Transverse colon (tissue), 4 donors: ENCODE measurements around the gene ZC3H12C. TPM values are rescaled to one million over a fixed set of nuclear protein-coding genes. Genes with fewer than 3 reads are reported as not detected.

Experiments used
- DNase-seq: peaks from one replicate; pipeline ENCODE4 v3.0.0-alpha.2; 2019
- H3K27ac ChIP-seq, 4 donors: fragments of 200-600 bp; sonication (generic); 2 replicates each; pipeline ENCODE4 v1.5.1; 2016 to 2018; ENCODE audit warnings: inconsistent platforms in 4 of 4
- H3K27me3 ChIP-seq: fragments of 200-600 bp; sonication (generic); 2 replicates; pipeline ENCODE4 v1.5.1; 2017; ENCODE audit warnings: inconsistent platforms
- H3K36me3 ChIP-seq, 4 donors: fragments of 200-600 bp; sonication (generic); 2 replicates each; pipeline ENCODE4 v1.5.1; 2017 to 2019; ENCODE audit warnings: inconsistent platforms in 4 of 4
- H3K4me1 ChIP-seq, 4 donors: fragments of 200-600 bp; sonication (generic); 2 replicates each; pipeline ENCODE4 v1.5.1; 2017 to 2020; ENCODE audit warnings: inconsistent platforms in 4 of 4
- H3K4me3 ChIP-seq, 4 donors: fragments of 200-600 bp; sonication (generic); 1 replicate in 1 of 4; 2 replicates in 3 of 4; pipeline versions ENCODE4 v1.5.1 to v1.6.1; 2017 to 2019; ENCODE audit warnings: inconsistent platforms in 4 of 4
- H3K9me3 ChIP-seq, 2 donors: fragments of 200-600 bp; sonication (generic); 2 replicates each; pipeline ENCODE4 v1.5.1; 2017 to 2019; ENCODE audit warnings: inconsistent platforms in 2 of 2
- EP300 ChIP-seq: sonication (generic); formaldehyde crosslinking; IDR thresholded peaks from one replicate; pipeline ENCODE4 v1.6.1; 2017; ENCODE audit warnings: antibody characterized with exemption, low read depth
- POLR2A ChIP-seq: fragments of 450-650 bp; IDR thresholded peaks from one replicate; pipeline ENCODE4 v1.6.1; 2016; ENCODE audit warnings: antibody characterized with exemption, mild to moderate bottlenecking, moderate library complexity
- POLR2AphosphoS5 ChIP-seq, 3 donors: sonication (generic); formaldehyde crosslinking; IDR thresholded peaks; one replicate each; pipeline ENCODE4 v1.6.1; 2016; ENCODE audit warnings: antibody characterized with exemption in 3 of 3
- WGBS, 2 donors: methylation state at CpG; one replicate each; pipeline ENCODE4 v1.1.5; 2018; ENCODE audit warnings: low coverage in 1 of 2; 5-methylcytosine and 5-hydroxymethylcytosine counted together
- in situ Hi-C, 4 donors: fragments of 200-750 bp; cut with MboI; loops; one replicate each; pipeline versions ENCODE4 v1.15.0 to v1.15.1; 2017; ENCODE audit warnings: low sequenced_read_pairs in 3 of 4, low pct_ligation_motif_present in 1 of 4, low pct_unique_long_range_greater_than_20kb in 1 of 4
- intact Hi-C: fragments of 100-400 bp; cut with DNase I; formaldehyde crosslinking; loops from one replicate; pipeline ENCODE4 v1.15.1; 2023; ENCODE audit warnings: low total_unique reads
- total RNA-seq, 4 donors: library from RNA; depleted of rRNA; stranded (reverse); fragments of >200 nt; gene quantifications; one replicate each; pipeline ENCODE4 v1.1.0, GENCODE V29; 2016
- TF ChIP-seq, protein P1 (sequence below), 5 experiments: fragments of 200-600 bp in 3 of 5; fragments of 450-650 bp in 2 of 5; sonication (generic) in 3 of 5; IDR thresholded peaks; 1 replicate in 2 of 5; 2 replicates in 3 of 5; pipeline ENCODE4 v1.5.1; 2016 to 2017; ENCODE audit warnings: antibody characterized with exemption in 5 of 5, inconsistent platforms in 3 of 5, mild to moderate bottlenecking in 2 of 5, moderate library complexity in 1 of 5

Gene ZC3H12C
- total RNA-seq, 4 donors from 2014 or later = 6.4 to 21.2 (median 14.4) TPM

DNA sequence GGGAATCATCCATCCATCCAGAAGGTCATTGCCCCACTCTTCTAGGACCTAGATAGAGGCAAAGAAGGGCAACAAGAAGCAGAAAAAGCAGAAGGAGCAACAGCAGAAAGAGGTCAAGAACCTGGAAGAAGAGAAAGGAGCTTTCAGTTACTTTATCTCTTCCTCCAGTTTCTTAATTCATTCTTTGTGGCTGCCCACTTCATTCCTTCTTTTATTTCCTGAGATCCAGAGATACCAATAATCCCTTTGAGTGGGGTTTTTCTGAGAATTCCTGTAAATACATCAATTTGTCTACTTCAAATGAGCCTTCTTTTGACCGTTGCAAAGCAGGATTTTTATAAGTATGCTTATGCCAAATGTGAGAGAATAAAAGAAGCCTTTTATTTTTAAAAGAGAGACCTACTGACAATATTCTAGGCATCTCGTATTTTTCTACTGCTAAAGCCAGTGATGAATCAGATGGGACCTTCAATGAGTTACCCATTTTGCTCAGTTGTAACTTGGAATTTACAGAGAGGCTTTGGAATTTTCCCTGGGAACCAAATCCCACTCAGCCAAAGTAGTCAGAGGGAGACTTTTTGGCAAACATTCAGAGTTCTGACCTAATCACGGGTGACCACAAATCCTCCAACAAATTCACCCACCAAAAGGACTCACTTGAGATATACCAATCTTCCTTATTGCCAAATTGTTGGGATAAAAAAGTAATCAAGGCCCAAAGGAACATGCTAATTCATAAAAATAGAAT, 54.9 kb downstream of the ZC3H12C start:
- no peak for TF ChIP-seq POLR2A
- TF ChIP-seq, protein P1, sequence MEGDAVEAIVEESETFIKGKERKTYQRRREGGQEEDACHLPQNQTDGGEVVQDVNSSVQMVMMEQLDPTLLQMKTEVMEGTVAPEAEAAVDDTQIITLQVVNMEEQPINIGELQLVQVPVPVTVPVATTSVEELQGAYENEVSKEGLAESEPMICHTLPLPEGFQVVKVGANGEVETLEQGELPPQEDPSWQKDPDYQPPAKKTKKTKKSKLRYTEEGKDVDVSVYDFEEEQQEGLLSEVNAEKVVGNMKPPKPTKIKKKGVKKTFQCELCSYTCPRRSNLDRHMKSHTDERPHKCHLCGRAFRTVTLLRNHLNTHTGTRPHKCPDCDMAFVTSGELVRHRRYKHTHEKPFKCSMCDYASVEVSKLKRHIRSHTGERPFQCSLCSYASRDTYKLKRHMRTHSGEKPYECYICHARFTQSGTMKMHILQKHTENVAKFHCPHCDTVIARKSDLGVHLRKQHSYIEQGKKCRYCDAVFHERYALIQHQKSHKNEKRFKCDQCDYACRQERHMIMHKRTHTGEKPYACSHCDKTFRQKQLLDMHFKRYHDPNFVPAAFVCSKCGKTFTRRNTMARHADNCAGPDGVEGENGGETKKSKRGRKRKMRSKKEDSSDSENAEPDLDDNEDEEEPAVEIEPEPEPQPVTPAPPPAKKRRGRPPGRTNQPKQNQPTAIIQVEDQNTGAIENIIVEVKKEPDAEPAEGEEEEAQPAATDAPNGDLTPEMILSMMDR (IDR thresholded peaks at IDR 0.05) = no peak
- no peak for TF ChIP-seq EP300
- no peak for TF ChIP-seq POLR2AphosphoS5 (IDR thresholded peaks at IDR 0.05)
- no peak for DNase-seq
- in situ Hi-C loops (no loop called here), intact Hi-C loops (no loop called here)
- Histone ChIP-seq H3K4me1 (peaks cover 0 to 15% (median 0%) of the 10 kb centered on the region in 4 donors), H3K27me3 (no peaks in the 10 kb centered on the region), H3K9me3 (no peaks in the 10 kb centered on the region), H3K36me3 (no peaks in the 10 kb centered on the region), H3K27ac (no peak overlapping the region), H3K4me3 (no peak overlapping the region)
- 48 to 67% methylated on average over 3 of the region's 3 CpGs for WGBS, 2 donors

DNA sequence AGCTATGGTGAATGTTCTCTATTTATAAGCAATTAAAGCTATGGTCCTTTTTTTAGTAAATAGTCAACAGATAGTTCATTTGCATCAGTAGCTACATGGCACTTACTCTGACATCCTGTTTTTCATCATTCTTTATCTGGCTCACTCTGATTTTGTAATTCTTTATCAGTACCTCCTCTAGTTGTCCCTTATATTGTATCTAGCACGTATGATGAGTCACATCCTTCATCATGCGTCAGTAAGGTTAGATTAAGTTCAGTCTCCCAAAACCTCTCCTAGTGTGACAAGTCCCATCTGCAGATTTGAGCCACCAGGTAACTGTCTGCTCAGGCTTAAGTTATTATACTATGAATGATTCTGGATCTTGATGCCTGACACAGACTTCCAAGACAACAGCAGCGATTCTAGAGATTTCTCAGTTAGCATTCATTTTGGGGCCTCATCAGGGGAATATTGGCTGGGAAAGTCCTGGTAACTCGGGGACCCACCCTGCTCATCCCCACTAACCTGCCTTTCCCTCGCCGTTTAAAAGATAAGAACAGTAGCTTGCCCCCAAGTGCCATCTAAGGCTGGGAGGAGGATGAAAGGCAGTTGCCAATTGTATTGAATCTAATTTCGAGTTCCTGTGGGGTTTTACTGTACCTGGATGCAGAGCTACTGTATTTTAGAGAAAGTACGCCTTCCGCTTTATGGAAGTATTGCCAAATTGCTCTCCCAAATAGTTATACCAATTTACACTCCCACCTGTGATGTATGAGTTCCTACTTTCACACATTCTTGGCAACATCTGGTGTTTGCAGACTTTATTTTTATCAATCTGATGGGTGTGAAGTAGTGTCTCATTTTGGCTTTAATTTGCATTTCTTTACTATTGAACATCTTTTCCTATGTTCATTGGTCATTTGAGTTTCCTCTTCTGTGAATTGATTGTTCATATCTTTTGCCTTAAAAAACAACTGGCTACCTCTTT, 55.9 kb downstream of the ZC3H12C start:
- Histone ChIP-seq H3K27ac (no peak overlapping the region), H3K4me3 (no peak overlapping the region), H3K36me3 (peaks cover 0 to 8% (median 0%) of the 10 kb centered on the region in 4 donors), H3K9me3 (no peaks in the 10 kb centered on the region), H3K27me3 (no peaks in the 10 kb centered on the region), H3K4me1 (peaks cover 0 to 15% (median 0%) of the 10 kb centered on the region in 4 donors)
- WGBS, 2 donors = 69 to 72% methylated on average over 6 to 9 of the region's 9 CpGs
- no peak for TF ChIP-seq POLR2A
- TF ChIP-seq POLR2AphosphoS5 (IDR thresholded peaks at IDR 0.05) = no peak
- TF ChIP-seq, protein P1 (IDR thresholded peaks at IDR 0.05) = no peak
- no peak for TF ChIP-seq EP300
- in situ Hi-C loops (no loop called here), intact Hi-C loops (no loop called here)
- DNase-seq = no peak

DNA sequence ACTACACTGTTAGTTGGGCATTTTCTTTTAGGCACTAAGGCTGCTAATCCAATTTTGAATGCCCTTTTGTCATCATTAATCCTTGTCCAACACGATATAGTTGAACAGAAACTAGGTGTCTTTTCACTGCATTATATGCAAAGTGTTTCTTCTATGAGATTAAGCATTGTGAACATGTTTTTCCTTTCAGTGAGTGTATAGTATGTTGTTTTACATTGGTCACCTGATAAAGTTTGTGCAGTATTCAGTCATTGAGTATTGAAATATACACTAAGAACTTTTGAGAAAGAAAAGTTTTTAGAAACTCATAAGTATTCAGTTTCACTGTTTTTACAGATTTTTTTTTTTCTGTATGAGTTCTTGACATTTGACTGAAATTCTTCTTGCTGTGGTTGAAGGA, 59.0 kb downstream of the ZC3H12C start:
- DNase-seq = no peak
- peaks cover 0 to 15% (median 0%) of the 10 kb centered on the region in 4 donors for H3K4me1 ChIP-seq
- no peak overlapping the region for H3K27ac ChIP-seq
- H3K36me3 ChIP-seq = peaks cover 0 to 8% (median 0%) of the 10 kb centered on the region in 4 donors
- intact Hi-C loops (no loop called here), in situ Hi-C loops (loop anchor here in 1 of 4 donors (25.0 kb wide), 1 partner anchor 190 kb away; no protein-coding TSS in a partner anchor)
- H3K9me3 ChIP-seq = no peaks in the 10 kb centered on the region
- no peaks in the 10 kb centered on the region for H3K27me3 ChIP-seq
- 70 to 74% methylated on average over 1 of the region's 1 CpG for WGBS, 2 donors
- TF ChIP-seq, protein P1 (IDR thresholded peaks at IDR 0.05) = no peak
- TF ChIP-seq POLR2A (no peak), POLR2AphosphoS5 (IDR thresholded peaks at IDR 0.05) (no peak), EP300 (no peak)
- no peak overlapping the region for H3K4me3 ChIP-seq

- no peaks in the 10 kb centered on the region for H3K9me3 ChIP-seq
- no peak for TF ChIP-seq POLR2AphosphoS5 (IDR thresholded peaks at IDR 0.05)
- TF ChIP-seq EP300 = no peak
- TF ChIP-seq, protein P1 (IDR thresholded peaks at IDR 0.05) = no peak
- TF ChIP-seq POLR2A = no peak
- no peaks in the 10 kb centered on the region for H3K27me3 ChIP-seq
- in situ Hi-C loops = loop anchor here in 1 of 4 donors (25.0 kb wide), 1 partner anchor 191 kb away; no protein-coding TSS in a partner anchor
- no peak overlapping the region for H3K4me3 ChIP-seq
- peaks cover 0 to 8% (median 0%) of the 10 kb centered on the region in 4 donors for H3K36me3 ChIP-seq
- H3K4me1 ChIP-seq = peaks cover 0 to 7% (median 0%) of the 10 kb centered on the region in 4 donors
- intact Hi-C loops = no loop called here
- no peak overlapping the region for H3K27ac ChIP-seq
- no peak for DNase-seq
These were observed 60.3 kb downstream of the ZC3H12C start for GRCh38 chr11:110153474-110153873.
